Measurements from ENCODE around the gene GLA. TPM values are rescaled to one million over a fixed set of nuclear protein-coding genes. Genes with fewer than 3 reads are reported as not detected.

Gene GLA
- total and polyA plus RNA-seq, 7 donors = 5.4 to 48.5 (median 14.4) TPM

- no peak for DNase-seq
- intact Hi-C loops (cut with DNase I) = loop anchor here (5.0 to 10.0 kb wide), 5 partner anchors 133 to 505 kb away; partner anchors contain the start of gene ARMCX1 (in 1 of the 2)
- Histone ChIP-seq H3K4me3 (peak overlapping the region; percentile 66), H3K36me3 (ENCODE audit: insufficient read depth in 1 of 2, low read depth in 1 of 2) (peaks cover 0 to 15% of the 10 kb centered on the region in 2 donors), H3K4me1 (no peaks in the 10 kb centered on the region), H3K27ac (no peak overlapping the region), H3K9me3 (no peaks in the 10 kb centered on the region), H3K27me3 (ENCODE audit: insufficient read depth in 3 of 3, low read length in 2 of 3) (peaks cover 0 to 16% (median 0%) of the 10 kb centered on the region in 3 donors)
- WGBS, 3 donors = 58 to 95% (median 71%) methylated on average over 2 of the region's 2 CpGs
- TF ChIP-seq CTCF (IDR thresholded peaks at IDR 0.05) = no peak
- no peak for ATAC-seq
Observed at GRCh38 chrX:101419489-101419888, 11.8 kb upstream of the GLA start.

GRCh38 chrX:101417981-101418841 lies 10.5 kb upstream of the GLA start:
- WGBS, 3 donors = 1 to 19% (median 2%) methylated on average over 16 to 55 of the region's 56 CpGs
- H3K27me3 ChIP-seq (ENCODE audit: insufficient read depth in 3 of 3, low read length in 2 of 3) = peaks cover 0 to 16% (median 0%) of the 10 kb centered on the region in 3 donors

GRCh38 chrX:101417190-101417589 lies 9.5 kb upstream of the GLA start:
- ATAC-seq (no peak), DNase-seq (no peak)
- Histone ChIP-seq H3K9me3 (no peaks in the 10 kb centered on the region), H3K4me1 (peaks cover 4% of the 10 kb centered on the region), H3K36me3 (ENCODE audit: insufficient read depth in 1 of 2, low read depth in 1 of 2) (peaks cover 0 to 15% of the 10 kb centered on the region in 2 donors), H3K27ac (no peak overlapping the region), H3K4me3 (no peak overlapping the region), H3K27me3 (ENCODE audit: insufficient read depth in 3 of 3, low read length in 2 of 3) (peaks cover 0 to 16% (median 0%) of the 10 kb centered on the region in 3 donors)
- intact Hi-C loops (cut with DNase I) = loop anchor here (5.0 to 10.0 kb wide), 5 partner anchors 135 to 508 kb away; partner anchors contain the start of gene ARMCX1 (in 1 of the 2)
- 67 to 84% (median 78%) methylated on average over 4 of the region's 4 CpGs for WGBS, 3 donors
- no peak for TF ChIP-seq CTCF (IDR thresholded peaks at IDR 0.05)

More at GRCh38 chrX:101417981-101418841, 10.5 kb upstream of the GLA start:
- H3K9me3 ChIP-seq = no peaks in the 10 kb centered on the region
- H3K36me3 ChIP-seq (ENCODE audit: insufficient read depth in 1 of 2, low read depth in 1 of 2) = peaks cover 0 to 5% of the 10 kb centered on the region in 2 donors
- H3K27ac ChIP-seq = peak overlapping the region; percentile 84
- intact Hi-C loops (cut with DNase I) = loop anchor here (5.0 to 10.0 kb wide), 5 partner anchors 134 to 507 kb away; partner anchors contain the start of gene ARMCX1 (in 1 of the 2)
- H3K4me1 ChIP-seq = no peaks in the 10 kb centered on the region
- DNase-seq (peak; percentile 62 to 81), ATAC-seq (peak; percentile 74 to 84 (median 80))
- TF ChIP-seq CTCF (IDR thresholded peaks at IDR 0.05) = no peak
- peak overlapping the region; percentile 66 for H3K4me3 ChIP-seq

GRCh38 chrX:101416691-101417090 lies 9.0 kb upstream of the GLA start:
- H3K9me3 ChIP-seq = no peaks in the 10 kb centered on the region
- no peak for TF ChIP-seq CTCF (IDR thresholded peaks at IDR 0.05)
- peaks cover 0 to 16% of the 10 kb centered on the region in 2 donors for H3K36me3 ChIP-seq (ENCODE audit: insufficient read depth in 1 of 2, low read depth in 1 of 2)
- H3K27ac ChIP-seq = no peak overlapping the region
- 79 to 98% (median 96%) methylated on average over 7 of the region's 7 CpGs for WGBS, 3 donors
- H3K4me1 ChIP-seq = peaks cover 5% of the 10 kb centered on the region
- peaks cover 0 to 16% (median 0%) of the 10 kb centered on the region in 3 donors for H3K27me3 ChIP-seq (ENCODE audit: insufficient read depth in 3 of 3, low read length in 2 of 3)
- no peak for DNase-seq
- no peak overlapping the region for H3K4me3 ChIP-seq
- intact Hi-C loops (cut with DNase I) = loop anchor here (5.0 to 10.0 kb wide), 5 partner anchors 136 to 508 kb away; partner anchors contain the start of gene ARMCX1 (in 1 of the 2)
- no peak for ATAC-seq
